CD4-positive, alpha-beta T cell treated with Interferon gamma for 1 hour (primary cell): ENCODE measurements around the gene PTPN11.

Experiments used
- DNase-seq: peaks from one replicate; pipeline ENCODE4 v3.0.0-alpha.2; 2020

The PTPN11 gene

GRCh38 chr12:112555621-112556233 is 137.0 kb downstream of the PTPN11 start:
- no peak for DNase-seq

GRCh38 chr12:112557951-112558630 is 139.3 kb downstream of the PTPN11 start:
- no peak for DNase-seq
